Esophagus squamous epithelium (tissue), 4 donors: Measurements from ENCODE around the gene PYGM.

Experiments
- CTCF ChIP-seq, 6 experiments: fragments of 450-650 bp in 4 of 6; fragments of 200-600 bp in 2 of 6; sonication (generic) in 2 of 6; IDR thresholded peaks; one replicate each; pipeline ENCODE4 v1.5.1; 2016 to 2019; ENCODE audit warnings: antibody characterized with exemption in 6 of 6, mild to moderate bottlenecking in 4 of 6, moderate library complexity in 4 of 6
- POLR2A ChIP-seq, 4 donors: fragments of 450-650 bp; IDR thresholded peaks; one replicate each; pipeline ENCODE4 v1.6.1; 2017; ENCODE audit warnings: antibody characterized with exemption in 4 of 4, mild to moderate bottlenecking in 4 of 4, moderate library complexity in 3 of 4

- TF ChIP-seq POLR2A (IDR thresholded peaks at IDR 0.05) = no peak
- no peak for TF ChIP-seq CTCF (IDR thresholded peaks at IDR 0.05)
These were observed 49.2 kb downstream of the PYGM start for GRCh38 chr11:64710418-64711137.
